ENCODE results near the gene GLDN.

GRCh38 chr15:51359981-51360380, 18.5 kb downstream of the GLDN start:
- TF ChIP-seq EGR1 (IDR thresholded peaks at IDR 0.05; ENCODE audit: borderline replicate concordance in 1 of 2, low read depth in 2 of 2, low read length in 2 of 2) (no peak), NR2C2 (IDR thresholded peaks at IDR 0.05; ENCODE audit: borderline replicate concordance, control insufficient read depth, insufficient read length, low read depth) (no peak), EZH2 (IDR thresholded peaks at IDR 0.05; ENCODE audit: borderline replicate concordance, control insufficient read depth, low read depth, low read length) (no peak), PAX8 (IDR thresholded peaks at IDR 0.05) (no peak), CHD1 (IDR thresholded peaks at IDR 0.05; ENCODE audit: low read depth, low read length) (no peak), HDAC2 (IDR thresholded peaks at IDR 0.05) (no peak), SP1 (IDR thresholded peaks at IDR 0.05; ENCODE audit: low read depth, low read length) (no peak), TAF1 (IDR thresholded peaks at IDR 0.05; ENCODE audit: borderline replicate concordance, low read depth, low read length) (no peak), GABPA (IDR thresholded peaks at IDR 0.05; ENCODE audit: low read depth) (no peak), ZNF274 (IDR thresholded peaks at IDR 0.05; ENCODE audit: insufficient read depth, insufficient read length) (no peak)
- TF ChIP-seq, protein P1, sequence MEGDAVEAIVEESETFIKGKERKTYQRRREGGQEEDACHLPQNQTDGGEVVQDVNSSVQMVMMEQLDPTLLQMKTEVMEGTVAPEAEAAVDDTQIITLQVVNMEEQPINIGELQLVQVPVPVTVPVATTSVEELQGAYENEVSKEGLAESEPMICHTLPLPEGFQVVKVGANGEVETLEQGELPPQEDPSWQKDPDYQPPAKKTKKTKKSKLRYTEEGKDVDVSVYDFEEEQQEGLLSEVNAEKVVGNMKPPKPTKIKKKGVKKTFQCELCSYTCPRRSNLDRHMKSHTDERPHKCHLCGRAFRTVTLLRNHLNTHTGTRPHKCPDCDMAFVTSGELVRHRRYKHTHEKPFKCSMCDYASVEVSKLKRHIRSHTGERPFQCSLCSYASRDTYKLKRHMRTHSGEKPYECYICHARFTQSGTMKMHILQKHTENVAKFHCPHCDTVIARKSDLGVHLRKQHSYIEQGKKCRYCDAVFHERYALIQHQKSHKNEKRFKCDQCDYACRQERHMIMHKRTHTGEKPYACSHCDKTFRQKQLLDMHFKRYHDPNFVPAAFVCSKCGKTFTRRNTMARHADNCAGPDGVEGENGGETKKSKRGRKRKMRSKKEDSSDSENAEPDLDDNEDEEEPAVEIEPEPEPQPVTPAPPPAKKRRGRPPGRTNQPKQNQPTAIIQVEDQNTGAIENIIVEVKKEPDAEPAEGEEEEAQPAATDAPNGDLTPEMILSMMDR (IDR thresholded peaks at IDR 0.05 in 2 of 3, conservative IDR thresholded peaks at IDR 0.05 in 1 of 3; ENCODE audit: control insufficient read depth in 2 of 3, extremely low read depth in 1 of 3, insufficient read depth in 1 of 3, low read depth in 3 of 3, low read length in 3 of 3), result no peak
